HepG2 (cell line): Measurements from ENCODE around the gene IVD. TPM values are rescaled to one million over a fixed set of nuclear protein-coding genes. Genes with fewer than 3 reads are reported as not detected.

Experiments
- ATAC-seq: fragments of 200-7000 bp; cut with Tn5 transposase; 3 replicates; pipeline ENCODE4 v1.9.1; 2020; ENCODE audit warnings: mild to moderate bottlenecking, moderate library complexity
- BruUV-seq: library from RNA; stranded (reverse); fragments of 400-500 nt; replicated peaks from 2 replicates; lab custom pipeline; 2021; lab: Mats Ljungman, UMichigan
- CTCF ChIA-PET: fragments of 300-600 bp; formaldehyde crosslinking; extraction: SDS; loops from one replicate; lab custom pipeline; 2021; ENCODE audit warnings: low total read pairs, inconsistent platforms, low intra/inter-chr PET ratio; lab: Yijun Ruan, JAX
- POLR2A ChIA-PET: fragments of 350-600 bp; sonication (Branson Sonifier 250); formaldehyde crosslinking; loops from one replicate; lab custom pipeline; 2020; ENCODE audit warnings: antibody characterized with exemption, inconsistent platforms; lab: Yijun Ruan, JAX
- DNase-seq: peaks from one replicate; pipeline ENCODE4 v3.0.0-alpha.2; 2015; ENCODE audit warnings: low spot score
- FAIRE-seq: peaks from 3 replicates; lab custom pipeline; 2011; peaks lifted over from hg19 to GRCh38; lab: Jason Lieb, UNC
- H2AFZ ChIP-seq: one replicate; pipeline ENCODE4 v1.6.1; 2011; ENCODE audit warnings: low read length, inconsistent platforms
- H3K27ac ChIP-seq: fragments of 300-600 bp; 3 replicates; pipeline ENCODE4 v1.8.0; 2011; ENCODE audit warnings: mixed run types, mild to moderate bottlenecking, mixed read lengths, low read length, inconsistent platforms; ENCODE audit not compliant: insufficient read depth; ENCODE audit errors: extremely low read length
- H3K27me3 ChIP-seq, 2 experiments: fragments of 200-600 bp in 1 of 2; 2 replicates in 1 of 2; 3 replicates in 1 of 2; pipeline versions ENCODE4 v1.6.0 to v1.8.0; 2011; ENCODE audit warnings: low read length in 2 of 2, mild to moderate bottlenecking in 2 of 2, moderate library complexity in 2 of 2, inconsistent platforms in 1 of 2; ENCODE audit not compliant: insufficient read depth in 2 of 2, control insufficient read depth in 1 of 2
- H3K36me3 ChIP-seq, 2 experiments: fragments of 200-600 bp in 1 of 2; replicated peaks in 1 of 2; 2 replicates in 1 of 2; 3 replicates in 1 of 2; pipeline versions ENCODE4 v1.5.1 to v1.8.0; 2011; ENCODE audit warnings: low read length in 2 of 2, inconsistent platforms in 1 of 2; ENCODE audit not compliant: insufficient read depth in 2 of 2, control insufficient read depth in 1 of 2
- H3K4me1 ChIP-seq: 2 replicates; pipeline ENCODE4 v1.5.1; 2012; ENCODE audit warnings: low read length, inconsistent platforms; ENCODE audit not compliant: insufficient read depth
- H3K4me2 ChIP-seq: 2 replicates; pipeline ENCODE4 v1.6.0; 2011; ENCODE audit warnings: low read depth, low read length, inconsistent platforms
- H3K4me3 ChIP-seq, 3 experiments: fragments of 200-600 bp in 1 of 3; sonication (generic), shearing (Covaris generic) in 1 of 3; replicated peaks in 1 of 3; 2 replicates each; pipeline ENCODE4 v1.5.1; 2011 to 2016; ENCODE audit warnings: low read length in 3 of 3, inconsistent platforms in 2 of 3, low read depth in 2 of 3, mild to moderate bottlenecking in 2 of 3, control low read depth in 1 of 3, mixed read lengths in 1 of 3; ENCODE audit not compliant: insufficient read depth in 1 of 3
- H3K79me2 ChIP-seq: one replicate; pipeline ENCODE4 v1.6.1; 2011; ENCODE audit warnings: low read length, inconsistent platforms; ENCODE audit not compliant: insufficient read depth
- H3K9ac ChIP-seq: 2 replicates; pipeline ENCODE4 v1.6.0; 2011; ENCODE audit warnings: mild to moderate bottlenecking, low read depth, low read length, inconsistent platforms; ENCODE audit not compliant: insufficient read depth
- H3K9me3 ChIP-seq: 2 replicates; pipeline ENCODE4 v1.5.1; 2012; ENCODE audit warnings: mild to moderate bottlenecking, low read length
- H4K20me1 ChIP-seq: 2 replicates; pipeline ENCODE4 v1.6.0; 2011; ENCODE audit warnings: inconsistent platforms, mild to moderate bottlenecking, low read length, moderate library complexity; ENCODE audit not compliant: insufficient read depth
- ATF3 ChIP-seq: sonication (generic); formaldehyde crosslinking; IDR thresholded peaks from 2 replicates; pipeline ENCODE4 v1.4.0; 2020; ENCODE audit warnings: missing genetic modification reagents
- BRF2 ChIP-seq: sonication (generic); formaldehyde crosslinking; IDR thresholded peaks from 2 replicates; pipeline ENCODE4 v1.8.1; 2022; ENCODE audit warnings: mild to moderate bottlenecking, missing genetic modification reagents
- DMTF1 ChIP-seq: sonication (generic); formaldehyde crosslinking; IDR thresholded peaks from 2 replicates; pipeline ENCODE4 v1.4.0; 2020; ENCODE audit warnings: mild to moderate bottlenecking, missing genetic modification reagents
- ERF ChIP-seq: IDR thresholded peaks from 2 replicates; pipeline ENCODE4 v1.6.1; 2018; ENCODE audit warnings: missing biosample characterization, missing genetic modification reagents
- KDM6A ChIP-seq: IDR thresholded peaks from 2 replicates; pipeline ENCODE4 v1.6.1; 2016; ENCODE audit warnings: low read depth
- RFXANK ChIP-seq: IDR thresholded peaks from 2 replicates; pipeline ENCODE4 v1.6.1; 2016
- SP1 ChIP-seq, 2 experiments: fragments of 450-650 bp in 1 of 2; sonication (generic) in 1 of 2; formaldehyde crosslinking in 1 of 2; IDR thresholded peaks; 2 replicates each; pipeline versions ENCODE4 v1.4.0 to v1.6.1; 2016 to 2020; ENCODE audit warnings: missing genetic modification reagents in 1 of 2
- TMF1 ChIP-seq: sonication (generic); formaldehyde crosslinking; IDR thresholded peaks from 2 replicates; pipeline ENCODE4 v1.8.1; 2022; ENCODE audit warnings: low read depth, missing genetic modification reagents
- ZKSCAN1 ChIP-seq: fragments of 150-350 bp; IDR thresholded peaks from 2 replicates; pipeline ENCODE4 v1.6.1; 2014; ENCODE audit warnings: low read length
- ZNF414 ChIP-seq: sonication (generic); formaldehyde crosslinking; IDR thresholded peaks from 2 replicates; pipeline ENCODE4 v1.5.0; 2020; ENCODE audit warnings: missing genetic modification reagents
- ZNF710 ChIP-seq: sonication (generic); formaldehyde crosslinking; IDR thresholded peaks from 2 replicates; pipeline ENCODE4 v1.5.0; 2020; ENCODE audit warnings: mild to moderate bottlenecking, missing genetic modification reagents, borderline replicate concordance
- ZSCAN20 ChIP-seq: sonication (generic); formaldehyde crosslinking; IDR thresholded peaks from 2 replicates; pipeline ENCODE4 v1.4.0; 2020; ENCODE audit warnings: missing genetic modification reagents, mild to moderate bottlenecking, borderline replicate concordance
- ZUFSP ChIP-seq: sonication (generic); formaldehyde crosslinking; IDR thresholded peaks from 2 replicates; pipeline ENCODE4 v1.9.0; 2021; ENCODE audit warnings: missing genetic modification reagents, mild to moderate bottlenecking, borderline replicate concordance
- WGBS: methylation state at CpG from one replicate; pipeline ENCODE4 v1.1.6; 2017; ENCODE audit warnings: low lambda C conversion rate; 5-methylcytosine and 5-hydroxymethylcytosine counted together
- in situ Hi-C: cut with HindIII; loops from 2 replicates; pipeline ENCODE4 v1.10.0; 2017; ENCODE audit warnings: low pct_unique_long_range_greater_than_20kb; ENCODE audit not compliant: extremely low pct_ligation_motif_present
- intact Hi-C: fragments of 100-400 bp; cut with micrococcal nuclease; formaldehyde crosslinking; loops from one replicate; pipeline ENCODE4 v1.10.0; 2022; ENCODE audit not compliant: unreplicated experiment
- polyA plus RNA-seq, 8 experiments: library from polyadenylated mRNA; depleted of rRNA in 3 of 8; stranded (reverse) in 7 of 8; unstranded in 1 of 8; fragments of >200 nt; fragmentation: Illumina TruSeq in 4 of 8; extraction: Trizol in 4 of 8; gene quantifications; 2 replicates each; pipeline versions ENCODE4 v1.2.1 to v1.2.3, GENCODE V29; 2011 to 2016; ENCODE audit warnings: low read depth in 4 of 8, missing spikeins in 1 of 8, mixed read lengths in 1 of 8; ENCODE audit not compliant: insufficient read depth in 1 of 8
- total RNA-seq, 5 experiments: library from RNA; depleted of rRNA; stranded (reverse); fragments of >200 nt; fragmentation: Illumina TruSeq; extraction: Trizol; gene quantifications; 2 replicates each; pipeline ENCODE4 v1.2.3, GENCODE V29; 2016; ENCODE audit warnings: low read depth in 1 of 5

IVD gene
- total and polyA plus RNA-seq, 2 of the 13 experiments (the other 11 are each of a cell fraction or from before 2014, with no cell fraction given): 48.0 to 53.9 TPM

GRCh38 chr15:40382580-40383456 is 22.8 kb upstream of the IVD start, which contains the start of gene KNSTRN (continued):
- TF ChIP-seq ERF (CRISPR knock-in tag): peak; percentile 47; the same call in 1 of the 2 replicates
- TF ChIP-seq TMF1: peak; percentile 48; the same call in 1 of the 2 replicates
- peak; percentile 64; the same call in 1 of the 2 replicates for TF ChIP-seq BRF2 (CRISPR knock-in tag)
- TF ChIP-seq DMTF1 (CRISPR knock-in tag): 0 out of 2 replicates have a peak, but pooled peaks have one; percentile 29
- TF ChIP-seq, all 625 proteins: peak for 174

GRCh38 chr15:40386480-40386879 is 19.1 kb upstream of the IVD start:
- ATAC-seq: no peak
- H2AFZ ChIP-seq: no peak overlapping the region
- H3K9ac ChIP-seq: no peak overlapping the region
- WGBS: 92% methylated on average over 3 of the region's 3 CpGs
- no TSS peak for BruUV-seq
- peaks cover 26% of the 10 kb centered on the region for H3K79me2 ChIP-seq
- in situ Hi-C loops: no loop called here
- no peak overlapping the region for H3K27ac ChIP-seq
- intact Hi-C loops: no loop called here
- no peak for FAIRE-seq
- DNase-seq: no peak
- H3K9me3 ChIP-seq: no peaks in the 10 kb centered on the region
- H3K4me2 ChIP-seq: no peak overlapping the region
- ChIA-PET CTCF (no interaction called here), POLR2A (interaction anchor here (1.6 kb wide), 1 partner anchor 19 kb away, joined by 7 read pairs; the partner anchor contains the start of gene IVD)
- no peaks in the 10 kb centered on the region for H4K20me1 ChIP-seq
- no peaks in the 10 kb centered on the region; a peak in 1 of 5 replicates for H3K27me3 ChIP-seq
- peaks cover 12 to 38% of the 10 kb centered on the region in 2 experiments for H3K36me3 ChIP-seq
- H3K4me1 ChIP-seq: peaks cover 30% of the 10 kb centered on the region
- H3K4me3 ChIP-seq: no peak overlapping the region
- TF ChIP-seq RFXANK (CRISPR knock-in tag) (no peak), ZSCAN20 (CRISPR knock-in tag) (no peak), ZKSCAN1 (no peak), ZUFSP (CRISPR knock-in tag) (no peak), ZNF414 (no peak), SP1 (IDR thresholded peaks at IDR 0.05) (no peak), SP1 (CRISPR knock-in tag; IDR thresholded peaks at IDR 0.05) (no peak), ZNF710 (CRISPR knock-in tag) (no peak), KDM6A (CRISPR knock-in tag) (no peak), ATF3 (CRISPR knock-in tag) (no peak)
